ENCODE results near the gene TENT4B.

Gene TENT4B

GRCh38 chr16:50263060-50263909 is 110.2 kb downstream of the TENT4B start:
- Mint-ChIP-seq H3K9me3 (no peaks in the 10 kb centered on the region), H3K27me3 (no peaks in the 10 kb centered on the region), H3K4me1 (ENCODE audit: low read depth in 2 of 2) (peaks cover 34 to 47% of the 10 kb centered on the region in 2 donors), H3K4me3 (peak overlapping the region in 1 of 2 donors; percentile 25), H3K27ac (peak overlapping the region in 1 of 2 donors; percentile 32), H3K36me3 (ENCODE audit: insufficient read depth) (peaks cover 5% of the 10 kb centered on the region)
- DNase-seq (no peak), ATAC-seq (replicated peaks) (no peak)

- DNase-seq (no peak), ATAC-seq (replicated peaks) (no peak)
- Mint-ChIP-seq H3K9me3 (no peaks in the 10 kb centered on the region), H3K36me3 (ENCODE audit: insufficient read depth) (peaks cover 5% of the 10 kb centered on the region), H3K4me1 (ENCODE audit: low read depth in 2 of 2) (peaks cover 43 to 57% of the 10 kb centered on the region in 2 donors), H3K27me3 (no peaks in the 10 kb centered on the region), H3K27ac (peak overlapping the region in 1 of 2 donors; percentile 65), H3K4me3 (peak overlapping the region; percentile 25 to 96)
These were observed 111.1 kb downstream of the TENT4B start for GRCh38 chr16:50263940-50264929.

DNA sequence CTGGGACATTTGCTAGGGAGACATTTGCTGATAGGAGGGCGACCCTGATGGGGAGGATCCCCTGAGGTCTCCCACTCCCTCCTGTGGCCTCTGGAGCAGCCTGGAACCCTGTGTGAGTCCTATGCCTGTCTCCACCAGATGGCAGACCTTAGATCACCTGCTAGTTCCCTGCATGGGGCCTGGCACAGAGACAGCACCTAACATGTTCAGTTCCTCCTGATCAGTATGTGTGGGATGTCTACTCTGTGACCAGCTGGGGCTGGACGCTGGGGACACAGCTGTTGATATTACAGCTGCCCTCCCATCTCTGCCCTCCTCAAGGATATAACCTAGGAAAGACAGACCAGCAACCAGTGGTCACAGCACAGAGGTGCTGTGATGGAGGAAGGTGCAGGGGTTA is 112.2 kb downstream of the TENT4B start:
- Mint-ChIP-seq H3K36me3 (ENCODE audit: insufficient read depth) (peaks cover 5% of the 10 kb centered on the region), H3K9me3 (no peaks in the 10 kb centered on the region), H3K4me3 (peak overlapping the region; percentile 90 to 96), H3K27me3 (no peaks in the 10 kb centered on the region), H3K27ac (peak overlapping the region; percentile 92 to 95), H3K4me1 (ENCODE audit: low read depth in 2 of 2) (peaks cover 54 to 67% of the 10 kb centered on the region in 2 donors)
- DNase-seq = no peak
- ATAC-seq (replicated peaks) = peak; percentile 28

DNA sequence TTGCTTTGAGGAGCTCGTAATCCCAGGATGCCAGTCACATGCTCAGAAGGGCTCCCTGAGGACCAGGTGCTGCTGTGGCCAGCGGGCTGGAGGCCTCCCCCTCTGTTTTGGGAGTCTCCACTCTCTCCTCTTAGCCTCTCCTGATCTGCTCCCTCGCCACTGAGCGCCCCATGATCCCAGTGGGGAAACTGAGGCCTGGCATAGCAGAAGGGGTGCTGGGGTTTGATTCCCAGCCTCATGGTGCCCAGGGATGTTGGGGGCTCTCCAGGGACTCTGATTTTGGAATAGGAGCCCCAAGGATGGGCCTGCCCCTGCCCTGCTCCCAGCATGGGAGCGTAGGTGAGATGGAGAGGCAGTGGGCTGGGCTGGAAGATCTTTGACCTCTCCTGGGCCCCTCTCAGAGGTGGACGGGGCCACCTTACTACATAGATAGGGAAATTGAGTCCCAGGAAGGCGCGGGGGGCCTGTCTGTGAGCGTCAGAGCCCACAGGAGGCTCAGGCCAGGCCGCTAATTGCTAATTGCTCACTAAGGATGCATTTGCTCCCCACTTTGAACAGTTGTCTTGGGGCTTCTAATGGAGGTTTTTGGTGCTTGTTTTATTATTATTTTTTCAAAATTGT is 112.7 kb downstream of the TENT4B start:
- DNase-seq = no peak
- peak overlapping the region; percentile 92 to 95 for H3K27ac Mint-ChIP-seq
- no peak for ATAC-seq (replicated peaks)
- peak overlapping the region; percentile 90 to 96 for H3K4me3 Mint-ChIP-seq
- H3K27me3 Mint-ChIP-seq = no peaks in the 10 kb centered on the region
- H3K36me3 Mint-ChIP-seq (ENCODE audit: insufficient read depth) = peaks cover 5% of the 10 kb centered on the region
- no peaks in the 10 kb centered on the region for H3K9me3 Mint-ChIP-seq
- peaks cover 56 to 70% of the 10 kb centered on the region in 2 donors for H3K4me1 Mint-ChIP-seq (ENCODE audit: low read depth in 2 of 2)

GRCh38 chr16:50266337-50267091 is 113.4 kb downstream of the TENT4B start, which contains the start of gene ADCY7:
Gene ADCY7 (plus strand): TSS chr16:50266551. CDS start chr16:50288180, 21,629 bp downstream.
- Mint-ChIP-seq H3K4me1 (ENCODE audit: low read depth in 2 of 2) (peaks cover 63 to 77% of the 10 kb centered on the region in 2 donors), H3K36me3 (ENCODE audit: insufficient read depth) (peaks cover 5% of the 10 kb centered on the region), H3K9me3 (no peaks in the 10 kb centered on the region), H3K4me3 (peak within 1 kb of the TSS; percentile 90 to 96), H3K27ac (peak within 1 kb of the TSS; percentile 92 to 95), H3K27me3 (no peaks in the 10 kb centered on the region)
- peak; percentile 92 for ATAC-seq (replicated peaks)
- peak; percentile 77 to 78 (median 77) for DNase-seq

DNA sequence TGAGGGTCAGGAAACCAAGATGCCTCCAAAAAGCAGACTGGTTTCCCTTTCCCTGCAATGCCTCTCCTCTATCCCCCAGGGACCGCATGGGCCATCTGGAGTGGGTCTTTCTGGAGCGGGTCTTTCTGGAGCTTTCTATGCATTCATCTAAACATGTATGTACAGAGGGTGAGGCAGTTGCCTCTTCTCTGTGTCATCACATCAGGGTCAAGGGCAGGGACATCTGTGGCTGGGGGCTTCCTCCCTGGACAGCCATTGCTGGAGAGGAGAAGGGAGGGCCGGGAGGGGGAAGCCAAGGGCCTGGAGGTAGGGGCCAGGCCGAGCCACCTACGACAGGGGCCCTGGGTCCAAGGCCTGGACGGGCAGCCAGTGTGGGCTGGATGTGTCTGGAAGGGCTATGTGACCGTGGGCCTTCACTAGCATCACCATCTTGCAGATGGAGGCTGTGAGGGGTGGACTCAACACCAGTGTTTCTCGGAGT is 114.1 kb downstream of the TENT4B start:
- H3K4me1 Mint-ChIP-seq (ENCODE audit: low read depth in 2 of 2) = peaks cover 70 to 84% of the 10 kb centered on the region in 2 donors
- ATAC-seq (replicated peaks) = no peak
- peak overlapping the region; percentile 92 to 95 for H3K27ac Mint-ChIP-seq
- H3K4me3 Mint-ChIP-seq = peak overlapping the region; percentile 90 to 96
- H3K27me3 Mint-ChIP-seq = no peaks in the 10 kb centered on the region
- H3K9me3 Mint-ChIP-seq = no peaks in the 10 kb centered on the region
- no peak for DNase-seq
- H3K36me3 Mint-ChIP-seq (ENCODE audit: insufficient read depth) = peaks cover 6% of the 10 kb centered on the region

GRCh38 chr16:50267651-50268050 is 114.5 kb downstream of the TENT4B start:
- Mint-ChIP-seq H3K36me3 (ENCODE audit: insufficient read depth) (peaks cover 9% of the 10 kb centered on the region), H3K9me3 (no peaks in the 10 kb centered on the region), H3K4me3 (peak overlapping the region; percentile 90 to 96), H3K27me3 (no peaks in the 10 kb centered on the region), H3K27ac (peak overlapping the region; percentile 92 to 95), H3K4me1 (ENCODE audit: low read depth in 2 of 2) (peaks cover 74 to 89% of the 10 kb centered on the region in 2 donors)
- ATAC-seq (replicated peaks) = peak; percentile 40
- peak in 2 of 3 experiments; percentile 26 to 40 for DNase-seq

DNA sequence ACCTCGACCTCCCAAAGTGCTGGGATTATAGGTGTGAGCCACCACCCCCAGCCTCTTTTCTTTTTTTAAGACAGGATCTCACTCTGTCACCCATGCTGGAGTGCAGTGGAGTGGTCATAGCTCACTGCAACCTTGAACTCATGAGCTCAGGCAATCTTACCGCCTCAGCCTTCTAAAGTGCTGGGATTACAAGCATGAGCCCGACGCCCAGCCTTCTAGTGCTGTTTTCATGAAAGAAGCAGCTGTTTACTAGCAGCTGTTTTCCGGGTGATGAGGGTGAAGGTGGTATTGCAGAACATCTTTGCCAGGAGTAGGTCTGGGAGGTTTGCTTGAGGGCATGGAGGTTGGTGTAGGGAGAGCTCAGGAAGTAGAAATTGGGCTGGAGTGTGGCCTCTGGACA is 115.2 kb downstream of the TENT4B start:
- Mint-ChIP-seq H3K9me3 (no peaks in the 10 kb centered on the region), H3K4me3 (peak overlapping the region; percentile 90 to 96), H3K27me3 (no peaks in the 10 kb centered on the region), H3K4me1 (ENCODE audit: low read depth in 2 of 2) (peaks cover 77 to 92% of the 10 kb centered on the region in 2 donors), H3K27ac (peak overlapping the region; percentile 92 to 95), H3K36me3 (ENCODE audit: insufficient read depth) (peaks cover 9% of the 10 kb centered on the region)
- DNase-seq (no peak), ATAC-seq (replicated peaks) (no peak)

DNA sequence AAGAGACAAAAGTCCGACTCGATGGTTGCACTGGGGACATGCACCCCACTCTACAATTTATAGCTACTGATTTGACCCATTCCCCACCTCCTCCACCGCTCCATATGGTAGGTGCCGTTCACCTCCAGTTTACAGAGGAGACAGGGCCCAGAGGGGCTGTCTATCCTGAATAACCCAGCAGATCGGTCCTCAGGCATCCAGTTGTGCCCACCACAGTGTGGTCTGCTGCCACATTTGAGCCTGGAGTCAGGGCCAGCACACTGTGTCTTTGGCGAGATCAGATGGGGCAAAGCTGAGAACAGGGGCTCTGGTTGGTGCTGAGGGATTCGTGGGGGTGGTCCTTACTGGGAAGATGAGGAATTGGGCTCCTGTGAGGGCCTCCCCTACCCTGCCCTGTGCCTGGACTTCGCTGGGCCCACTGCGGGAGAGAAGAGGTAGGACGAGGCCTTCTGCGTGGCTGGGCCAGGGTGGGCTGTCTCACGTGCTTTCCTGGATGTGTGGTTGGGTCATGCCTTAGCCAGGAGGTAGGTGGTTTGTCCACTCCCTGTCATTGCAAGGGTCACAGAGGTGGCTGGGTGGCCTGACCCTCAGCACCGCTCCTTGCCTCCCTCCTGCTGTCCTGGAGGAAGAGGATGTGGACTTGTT is 116.1 kb downstream of the TENT4B start:
- Mint-ChIP-seq H3K4me3 (peak overlapping the region; percentile 90 to 96), H3K36me3 (ENCODE audit: insufficient read depth) (peaks cover 9% of the 10 kb centered on the region), H3K4me1 (ENCODE audit: low read depth in 2 of 2) (peaks cover 79 to 92% of the 10 kb centered on the region in 2 donors), H3K9me3 (no peaks in the 10 kb centered on the region), H3K27me3 (no peaks in the 10 kb centered on the region), H3K27ac (peak overlapping the region; percentile 92 to 95)
- no peak for ATAC-seq (replicated peaks)
- no peak for DNase-seq

GRCh38 chr16:50269769-50270509 is 116.8 kb downstream of the TENT4B start:
- H3K9me3 Mint-ChIP-seq = no peaks in the 10 kb centered on the region
- H3K4me1 Mint-ChIP-seq (ENCODE audit: low read depth in 2 of 2) = peaks cover 80 to 91% of the 10 kb centered on the region in 2 donors
- peaks cover 12% of the 10 kb centered on the region for H3K36me3 Mint-ChIP-seq (ENCODE audit: insufficient read depth)
- H3K27ac Mint-ChIP-seq = peak overlapping the region; percentile 92 to 95
- H3K4me3 Mint-ChIP-seq = peak overlapping the region; percentile 90 to 96
- H3K27me3 Mint-ChIP-seq = no peaks in the 10 kb centered on the region
- no peak for DNase-seq
- no peak for ATAC-seq (replicated peaks)

- H3K27me3 Mint-ChIP-seq = no peaks in the 10 kb centered on the region
- peak overlapping the region; percentile 90 to 96 for H3K4me3 Mint-ChIP-seq
- DNase-seq = no peak
- ATAC-seq (replicated peaks) = no peak
- H3K36me3 Mint-ChIP-seq (ENCODE audit: insufficient read depth) = peaks cover 15% of the 10 kb centered on the region
- peaks cover 80 to 91% of the 10 kb centered on the region in 2 donors for H3K4me1 Mint-ChIP-seq (ENCODE audit: low read depth in 2 of 2)
- H3K27ac Mint-ChIP-seq = peak overlapping the region; percentile 92 to 95
- no peaks in the 10 kb centered on the region for H3K9me3 Mint-ChIP-seq
These were observed 117.5 kb downstream of the TENT4B start for GRCh38 chr16:50270510-50271147.
